Right ventricle myocardium inferior (tissue), 1 donor: ENCODE data around the gene PAX5. TPM values are rescaled to one million over a fixed set of nuclear protein-coding genes. Genes with fewer than 3 reads are reported as not detected.

Source experiments
- ATAC-seq: fragments of 200-7000 bp; cut with Tn5 transposase; one replicate; pipeline ENCODE4 v1.9.1; 2020; ENCODE audit warnings: mild to moderate bottlenecking, moderate library complexity
- DNase-seq: peaks from one replicate; pipeline ENCODE4 v3.0.0; 2021; ENCODE audit errors: missing footprints
- intact Hi-C: fragments of 100-400 bp; cut with DNase I; formaldehyde crosslinking; loops from one replicate; pipeline ENCODE4 v1.11.0; 2022
- total RNA-seq: library from RNA; stranded (reverse); fragmentation: NEBNext Ultra II Directional; extraction: Animal tissue kit (Norgen Biotek cat#: 25700); gene quantifications from one replicate; pipeline ENCODE4 v1.2.1, GENCODE V29; 2021
- donor health status: DM: no; HTN: yes; CAD: no; lungs with severe emphysema.

PAX5 gene
- total RNA-seq, 1 donor from 2014 or later = not detected

DNA sequence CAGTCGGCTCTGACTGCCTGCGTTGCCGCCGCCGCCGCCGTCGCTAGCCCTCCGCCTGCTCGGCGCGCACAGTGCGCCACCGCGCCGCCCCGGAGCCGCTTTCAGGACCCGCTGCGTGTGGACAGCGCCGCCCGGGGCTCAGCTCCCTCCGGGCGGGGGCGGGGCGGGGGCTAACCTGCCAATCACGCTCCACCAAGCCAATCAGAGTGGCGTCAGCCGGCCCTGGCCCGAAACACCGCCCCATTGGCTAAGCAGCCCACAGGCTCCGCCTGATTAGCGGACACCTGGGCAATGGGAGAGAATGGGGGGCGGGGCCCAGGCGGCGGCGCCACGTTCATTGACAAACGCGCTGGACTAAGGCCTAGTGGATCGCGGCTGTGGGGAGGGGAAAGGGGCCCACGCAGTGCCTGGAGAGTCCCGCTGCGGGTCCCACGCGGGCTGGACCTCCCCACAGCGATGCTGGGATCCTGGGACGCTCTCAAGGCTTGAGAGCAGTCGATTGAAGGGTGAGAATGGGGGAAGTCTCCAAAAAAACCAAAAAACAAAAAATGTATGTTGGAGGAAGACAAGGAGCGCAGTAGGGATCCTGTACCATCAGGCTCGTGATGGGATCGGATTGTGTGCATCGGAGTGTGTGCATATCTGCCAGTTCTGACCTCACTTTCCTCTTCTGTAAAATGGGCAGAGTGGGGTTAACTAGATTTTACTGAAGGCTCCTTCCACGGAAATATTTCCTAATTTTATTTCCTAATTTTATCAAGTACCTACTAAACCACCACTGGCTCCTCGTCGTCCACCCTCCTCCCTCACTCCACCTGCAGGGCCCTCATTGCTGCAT lies 6.3 kb downstream of the PAX5 start:
- intact Hi-C loops = no loop called here
- DNase-seq (peak; percentile 87), ATAC-seq (peak; percentile 95)

DNA sequence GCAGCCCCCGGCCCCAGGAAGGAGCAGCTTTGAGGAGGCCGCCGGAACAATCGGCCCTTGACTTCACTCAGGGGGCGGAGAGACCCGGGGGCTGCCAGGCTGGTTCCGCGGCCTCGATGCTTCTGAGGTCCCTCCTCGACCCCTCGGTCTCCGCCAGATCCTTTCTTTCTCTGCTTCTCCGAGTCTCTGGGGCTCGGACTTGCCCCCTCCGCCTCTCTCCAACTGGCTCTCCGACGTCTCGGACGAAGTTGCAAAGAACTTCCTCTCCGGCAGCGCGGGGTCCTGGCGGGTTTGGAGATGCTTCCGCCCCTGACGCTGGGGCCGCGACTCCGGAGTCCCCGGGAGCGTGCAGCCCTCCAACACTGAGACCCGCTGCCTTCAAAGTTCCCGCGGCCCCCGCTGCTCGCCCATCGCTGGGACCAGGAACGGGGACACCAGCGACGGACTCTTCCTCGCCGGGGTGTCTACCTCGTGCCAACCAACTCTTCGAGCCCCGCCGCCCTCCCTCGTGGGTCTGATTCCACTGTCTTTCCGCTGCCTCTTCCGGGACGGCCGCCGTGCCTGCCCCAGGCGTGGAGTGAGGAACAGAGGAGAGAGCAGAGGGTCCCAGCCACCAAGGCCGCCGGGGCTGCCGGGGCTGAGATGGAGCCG lies 7.0 kb downstream of the PAX5 start:
- DNase-seq (no peak), ATAC-seq (no peak)
- intact Hi-C loops = no loop called here

DNA sequence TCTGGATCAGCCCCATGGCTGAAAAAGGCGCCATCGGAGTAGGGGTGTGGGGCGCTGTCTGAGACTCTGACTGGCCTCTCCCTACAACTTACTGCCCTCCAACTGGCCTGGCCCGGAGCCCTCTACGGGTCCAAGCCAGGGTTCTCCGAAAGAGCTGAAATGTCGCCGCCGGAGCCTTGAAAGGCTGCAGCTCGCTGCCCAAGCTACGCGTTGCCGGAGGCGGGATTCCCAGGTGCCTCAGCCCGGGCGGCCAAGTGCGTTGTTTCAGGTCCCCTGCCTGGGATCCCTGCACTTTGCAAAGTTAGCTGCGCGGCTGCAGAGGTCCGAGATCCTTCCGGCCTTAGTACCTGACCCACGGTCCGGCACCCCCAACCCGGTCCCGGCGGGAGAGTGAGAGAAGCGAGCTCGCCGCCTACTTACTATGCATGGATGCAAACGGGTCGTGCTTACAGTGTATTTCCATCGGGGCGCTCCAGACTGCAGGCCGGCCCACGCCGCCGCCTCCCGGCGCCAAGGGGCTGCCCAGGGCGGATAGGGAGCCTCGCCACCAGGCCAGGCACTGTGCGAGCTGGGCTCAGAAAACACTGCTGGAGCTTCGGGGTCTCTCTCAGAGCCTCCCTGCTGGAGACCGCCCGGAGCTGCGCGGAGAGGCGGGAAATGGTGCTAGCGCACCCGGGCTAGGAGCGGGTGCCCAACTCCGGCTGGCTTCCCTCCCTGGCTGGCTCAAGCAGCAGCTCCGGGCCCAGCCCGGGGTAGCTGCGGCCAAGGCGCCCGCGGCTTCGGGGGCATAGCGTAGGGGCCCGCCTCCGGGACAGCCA lies 7.7 kb downstream of the PAX5 start:
- ATAC-seq (no peak), DNase-seq (no peak)
- intact Hi-C loops = no loop called here

DNA sequence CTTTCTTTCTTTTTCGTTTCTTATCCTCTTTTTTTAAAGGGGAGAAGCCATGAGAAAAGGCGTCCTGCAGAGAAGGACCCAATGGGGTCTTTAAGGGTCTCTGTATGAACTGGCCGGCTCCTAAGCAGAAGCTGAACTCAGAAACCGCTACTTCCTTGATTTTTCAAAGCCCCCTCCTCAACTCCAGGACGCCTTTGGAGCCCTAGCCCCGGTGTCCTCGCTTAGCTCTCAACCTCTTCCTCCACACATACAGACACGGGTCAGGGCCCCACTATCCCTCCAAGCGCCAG lies 8.3 kb downstream of the PAX5 start:
- ATAC-seq (no peak), DNase-seq (no peak)
- intact Hi-C loops = no loop called here

DNA sequence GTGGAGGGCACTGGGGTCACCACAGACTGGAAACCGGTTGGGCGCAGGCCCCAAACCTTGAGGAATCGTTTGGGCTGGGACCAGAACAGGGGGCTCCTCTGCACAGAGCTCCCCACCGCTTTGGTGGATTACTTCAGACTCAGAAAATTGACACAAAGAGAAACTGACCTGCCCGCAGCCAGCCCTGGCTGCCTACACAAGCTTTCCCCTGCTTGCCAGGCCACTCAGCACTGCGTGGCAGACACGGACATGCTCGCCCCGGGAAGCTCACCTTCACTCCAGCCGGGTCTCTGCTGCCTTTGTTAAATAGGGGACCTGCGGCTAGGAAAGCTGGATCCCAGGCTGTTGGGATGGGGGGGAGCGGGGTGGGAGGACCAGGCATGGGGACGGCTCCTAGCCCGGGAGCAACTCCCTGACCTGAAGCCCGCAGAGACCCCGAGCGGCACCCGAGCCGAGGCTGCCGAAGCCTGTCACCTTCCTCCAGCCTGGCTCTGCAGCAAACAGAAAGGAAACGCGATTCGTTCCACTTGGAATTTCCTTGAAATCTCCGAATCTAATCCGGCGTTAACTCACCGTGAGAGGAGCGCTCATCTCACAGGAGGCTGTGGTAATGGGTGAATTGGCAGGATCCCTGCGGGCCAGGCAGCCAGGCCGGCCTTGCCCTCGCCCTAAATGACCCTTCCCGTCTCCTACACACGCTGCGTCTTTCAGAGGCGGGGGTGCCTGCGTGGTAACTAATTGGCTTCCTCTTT lies 8.8 kb downstream of the PAX5 start:
- DNase-seq (no peak), ATAC-seq (no peak)
- intact Hi-C loops = no loop called here

DNA sequence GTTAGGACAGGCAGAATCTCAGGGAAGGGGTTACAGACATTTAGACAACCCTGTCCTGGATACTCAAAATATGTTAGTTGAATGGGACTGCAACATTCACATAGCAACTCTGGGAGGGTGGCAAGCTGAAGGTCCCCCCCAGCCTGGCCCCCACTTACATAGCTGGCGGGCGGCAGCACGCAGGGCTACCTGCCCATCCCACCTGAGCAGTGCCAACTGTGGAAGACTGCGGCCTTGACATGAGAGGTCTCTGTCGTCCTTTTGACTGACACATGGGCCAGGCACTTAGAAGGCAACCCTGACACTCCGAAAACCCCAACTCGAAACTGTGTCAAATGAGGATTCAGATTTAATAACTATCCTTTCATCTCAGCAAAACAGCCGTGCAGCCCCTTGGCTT lies 16.5 kb downstream of the PAX5 start:
- intact Hi-C loops = no loop called here
- ATAC-seq (no peak), DNase-seq (no peak)

DNA sequence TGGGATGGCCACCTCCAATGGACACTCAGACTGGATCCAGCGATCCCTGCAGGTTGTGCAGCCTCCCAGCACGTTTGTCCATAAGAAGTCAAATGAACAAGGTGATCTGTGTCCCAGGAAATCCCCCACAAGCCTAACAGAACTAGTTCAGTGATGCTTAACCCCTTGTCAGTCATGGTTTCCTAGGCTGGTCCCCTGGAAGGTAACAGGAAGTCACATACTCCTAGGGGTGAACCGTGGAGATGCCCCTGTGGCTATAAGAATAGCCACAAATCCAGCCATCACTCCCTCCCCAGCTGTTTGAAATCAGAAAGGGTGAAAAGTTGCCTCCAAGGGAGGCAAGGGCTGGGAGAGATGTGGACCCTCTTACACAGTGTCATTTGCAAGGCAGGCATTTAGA lies 22.5 kb downstream of the PAX5 start:
- ATAC-seq = no peak
- intact Hi-C loops = no loop called here
- DNase-seq = no peak

DNA sequence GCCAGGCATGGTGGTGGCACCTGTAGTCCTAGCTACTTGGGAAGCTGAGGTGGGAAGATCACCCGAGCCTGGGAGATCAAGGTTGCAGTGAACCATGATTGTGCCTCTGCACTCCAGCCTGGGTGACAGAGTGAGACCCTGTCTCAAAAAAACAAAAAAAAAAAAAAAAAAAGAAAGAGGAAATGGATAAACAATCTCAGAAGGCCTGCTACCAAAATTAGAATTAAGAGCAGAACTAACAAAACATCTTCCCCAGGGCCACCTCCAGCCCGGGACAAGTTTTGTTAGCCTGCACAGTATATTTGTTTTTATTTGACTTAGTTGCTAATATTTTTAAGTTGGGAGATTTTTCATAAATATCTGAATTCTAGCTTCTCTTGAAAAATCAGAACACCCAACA lies 23.1 kb downstream of the PAX5 start:
- ATAC-seq (no peak), DNase-seq (no peak)
- intact Hi-C loops = no loop called here

DNA sequence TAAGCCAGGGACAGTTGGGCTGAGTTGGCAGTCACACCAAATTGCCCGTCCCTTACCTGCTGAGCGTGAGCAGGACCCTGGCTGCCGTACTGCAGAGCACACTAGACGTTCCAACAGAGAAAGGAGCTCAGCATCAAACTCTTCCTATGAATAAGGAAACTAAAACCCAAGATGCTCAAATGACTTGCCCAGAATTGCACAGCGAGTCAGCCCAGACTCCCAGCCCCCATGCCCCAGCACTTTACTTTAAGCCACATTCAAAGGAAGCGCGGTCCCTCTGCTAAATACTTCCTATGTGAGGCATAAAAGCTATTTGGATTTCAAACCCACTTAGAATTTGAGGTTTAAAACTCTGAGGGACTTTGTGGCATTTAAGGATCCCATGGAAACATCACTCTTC lies 23.9 kb downstream of the PAX5 start:
- intact Hi-C loops = no loop called here
- no peak for ATAC-seq
- DNase-seq = no peak

DNA sequence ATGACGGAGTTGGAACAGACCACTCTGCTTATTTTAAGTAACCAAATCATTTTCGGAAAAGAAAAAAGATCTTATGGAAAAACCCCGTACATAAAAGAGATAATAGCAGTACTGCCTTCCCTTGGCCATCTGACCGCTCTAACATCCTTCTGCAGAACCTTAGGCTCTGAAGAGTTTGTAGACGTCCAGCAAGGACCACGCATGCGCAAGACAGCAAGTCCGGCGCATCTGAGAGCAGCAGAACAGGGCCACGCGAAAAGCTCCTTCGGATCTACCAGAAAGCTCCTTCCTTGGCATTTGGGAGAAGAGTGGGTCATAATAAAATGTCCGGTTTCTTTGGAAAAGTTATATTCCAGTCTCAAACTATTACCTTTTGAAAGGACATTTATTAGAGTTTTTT lies 26.8 kb downstream of the PAX5 start:
- DNase-seq (no peak), ATAC-seq (no peak)
- intact Hi-C loops = no loop called here

DNA sequence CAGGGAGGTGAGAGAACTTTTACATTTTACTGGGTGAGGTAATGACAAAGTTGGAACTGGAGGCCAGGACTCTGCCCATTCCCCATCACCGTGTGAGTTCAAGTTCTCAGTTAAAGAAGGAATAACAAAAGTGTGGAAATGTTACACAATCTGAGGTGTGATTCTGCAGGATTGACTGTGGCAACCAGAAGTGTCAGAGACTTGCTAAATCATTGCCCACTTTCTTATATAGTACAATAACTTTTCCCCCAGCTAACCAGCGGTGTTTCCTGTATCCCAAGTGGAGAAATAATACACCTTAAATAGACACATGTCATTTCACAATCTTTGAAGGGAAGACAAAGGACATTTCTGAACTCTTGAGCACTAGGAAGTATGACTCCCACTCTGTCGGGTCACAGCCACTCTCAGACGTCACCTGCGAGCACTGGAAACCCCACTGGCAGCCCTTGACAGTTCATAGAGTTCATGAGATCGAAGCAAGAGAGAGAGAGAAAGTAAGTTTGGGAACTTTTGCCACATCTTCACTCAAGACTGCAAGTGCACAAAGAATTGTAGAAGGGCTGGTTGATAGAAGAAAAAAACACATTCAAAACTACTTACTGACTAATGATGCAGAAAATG lies 28.4 kb downstream of the PAX5 start:
- ATAC-seq (no peak), DNase-seq (no peak)
- intact Hi-C loops = no loop called here

DNA sequence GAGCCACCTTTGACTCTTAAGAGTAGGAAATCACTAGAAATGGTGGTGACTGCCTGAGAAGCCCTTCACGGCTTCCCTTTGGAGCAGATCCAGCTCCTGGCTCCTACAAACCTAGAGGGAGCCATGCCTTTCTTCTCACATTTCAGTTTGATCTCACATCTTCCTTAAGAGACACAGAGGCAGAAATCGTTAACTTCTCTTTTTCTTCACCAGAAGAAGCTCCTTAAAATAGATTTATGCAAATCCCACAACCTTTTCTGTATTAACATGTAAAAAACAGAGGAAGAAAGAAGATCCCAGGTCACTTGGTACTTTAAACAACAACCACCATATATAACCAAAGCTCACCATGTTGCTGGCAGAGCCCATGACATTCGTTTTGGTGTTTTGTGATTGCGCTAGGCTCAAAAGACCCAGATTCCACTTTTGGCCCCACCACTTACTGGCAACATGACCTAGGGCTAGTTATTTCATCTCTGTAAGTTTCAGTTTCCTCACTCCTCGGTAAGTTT lies 29.6 kb downstream of the PAX5 start:
- intact Hi-C loops = no loop called here
- ATAC-seq (no peak), DNase-seq (no peak)

DNA sequence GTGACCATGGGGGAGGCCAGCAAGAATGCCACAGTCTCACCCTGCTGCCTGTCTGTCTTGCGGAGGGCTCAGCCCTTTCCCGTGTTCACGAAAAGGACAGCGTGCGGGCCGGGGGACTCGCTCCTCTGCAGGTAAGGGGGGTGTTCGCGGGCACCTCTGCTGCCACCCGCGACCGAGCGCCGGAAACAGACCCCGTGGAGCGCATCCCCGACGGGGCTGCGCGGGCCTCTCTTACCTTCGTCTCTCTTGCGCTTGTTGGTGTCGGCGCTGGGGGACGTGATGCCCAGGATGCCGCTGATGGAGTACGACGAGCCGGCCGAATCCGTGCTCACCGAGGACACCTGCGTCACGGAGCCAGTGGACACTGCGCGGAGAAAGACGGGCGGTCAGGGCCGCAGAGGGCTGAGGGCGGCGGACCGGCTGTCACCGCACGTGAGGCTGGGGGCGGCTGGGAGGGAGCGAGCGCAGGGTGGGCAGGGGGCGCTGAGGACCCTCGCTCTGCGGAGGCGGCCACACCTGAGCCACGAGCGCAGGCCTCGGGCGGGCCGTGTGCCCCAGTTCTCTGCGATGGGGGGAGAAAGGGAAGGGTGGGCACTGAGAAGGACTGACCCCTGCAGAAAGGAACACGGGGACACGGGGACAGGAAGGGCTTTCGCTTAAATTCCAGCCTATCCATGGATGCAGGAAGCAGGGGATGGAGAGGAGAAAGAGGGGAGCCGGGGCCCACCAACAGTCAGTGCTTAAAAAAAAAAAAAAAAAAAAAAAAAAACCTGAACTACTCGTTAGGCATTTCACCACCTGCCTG lies 31.5 kb downstream of the PAX5 start:
- intact Hi-C loops = no loop called here
- ATAC-seq = no peak
- no peak for DNase-seq

DNA sequence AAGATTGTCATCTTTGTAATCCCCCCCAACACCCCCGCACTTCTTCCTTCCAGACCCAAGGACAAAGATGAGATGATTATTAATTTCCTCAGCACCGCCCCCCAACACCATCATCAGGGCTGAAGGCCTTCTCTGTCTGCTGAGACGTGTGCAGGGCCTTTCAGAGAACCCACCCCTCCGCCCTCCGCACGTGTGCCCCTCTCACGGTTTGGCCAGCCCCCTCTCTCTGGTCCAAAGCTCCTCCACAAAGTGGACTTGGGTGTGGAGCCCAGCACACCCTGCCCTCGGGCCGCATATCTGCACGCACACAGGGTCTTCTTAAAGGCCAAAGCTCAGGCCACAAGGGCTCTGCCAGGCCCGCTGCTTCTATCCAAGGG lies 32.0 kb downstream of the PAX5 start:
- no peak for ATAC-seq
- no peak for DNase-seq
- intact Hi-C loops = no loop called here

DNA sequence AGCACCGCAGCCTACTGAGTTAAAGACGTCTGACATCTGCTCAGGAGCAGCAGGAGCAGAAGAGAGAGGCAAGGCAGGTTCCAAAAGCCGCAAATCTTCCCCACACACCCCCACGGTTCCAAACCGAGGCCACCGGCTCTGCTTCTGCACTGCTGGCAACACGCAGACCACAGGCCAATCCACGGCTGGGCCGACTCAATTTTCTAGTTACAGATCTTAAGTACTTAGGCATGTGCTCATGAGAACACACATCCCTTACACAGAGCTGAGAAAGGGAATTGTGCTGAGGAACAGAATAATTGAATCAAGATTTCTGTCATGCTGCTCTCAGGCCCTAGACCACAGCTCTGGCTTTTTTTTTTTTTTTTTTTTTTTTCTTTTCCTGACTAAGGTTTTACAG lies 32.6 kb downstream of the PAX5 start:
- DNase-seq = no peak
- intact Hi-C loops = no loop called here
- no peak for ATAC-seq

DNA sequence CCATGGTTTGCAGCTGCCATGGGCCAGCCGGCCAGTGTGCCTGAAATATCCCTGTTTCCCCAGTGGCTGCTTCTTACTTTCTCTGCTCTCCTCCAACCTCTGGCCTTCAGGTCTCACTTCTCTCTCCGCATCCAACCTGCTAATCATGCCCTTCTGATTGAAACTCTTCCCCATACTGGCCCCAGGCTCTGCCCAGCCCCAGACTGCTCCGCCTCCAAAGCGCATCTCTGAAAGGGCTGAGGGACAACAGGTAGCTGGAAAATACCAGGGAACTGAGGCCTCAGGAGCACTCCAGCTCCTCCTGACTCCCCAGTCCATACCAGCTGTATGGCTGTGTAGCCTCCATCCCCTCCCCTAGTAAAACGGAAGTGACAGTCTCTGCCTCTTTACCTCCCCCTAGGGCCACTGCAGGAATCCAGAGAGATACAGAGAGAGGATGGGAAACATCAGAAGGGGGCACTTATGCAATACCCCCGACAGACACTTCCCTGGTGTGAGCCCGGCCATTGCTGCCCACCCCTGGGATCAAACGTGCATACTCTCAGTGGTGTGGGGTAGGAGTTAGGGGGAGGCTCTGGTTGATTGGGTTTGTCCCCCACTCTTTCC lies 34.2 kb downstream of the PAX5 start:
- ATAC-seq = no peak
- intact Hi-C loops = no loop called here

DNA sequence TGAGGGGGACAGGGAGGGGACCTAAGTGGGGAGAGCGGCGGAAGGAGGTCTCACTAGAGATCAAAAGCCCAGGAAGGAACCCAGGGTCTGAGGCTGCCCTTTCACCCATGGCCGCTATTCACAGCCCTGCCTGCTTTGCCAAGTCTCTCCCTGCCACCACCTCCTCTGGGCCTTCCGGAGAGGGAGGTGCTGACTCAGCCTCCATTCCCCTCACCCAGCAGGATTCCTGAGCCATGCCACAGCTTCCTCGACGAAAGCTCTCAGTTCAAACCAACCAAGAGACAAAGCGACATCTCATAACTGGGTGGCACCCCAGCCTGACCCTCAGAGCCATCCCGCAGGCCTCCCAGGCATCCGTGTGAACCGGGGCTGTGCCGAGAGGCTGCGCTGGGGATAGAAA lies 36.7 kb downstream of the PAX5 start:
- ATAC-seq (no peak), DNase-seq (no peak)
- intact Hi-C loops = no loop called here

More for the DNA sequence above, 34.2 kb downstream of the PAX5 start:
- no peak for DNase-seq

DNA sequence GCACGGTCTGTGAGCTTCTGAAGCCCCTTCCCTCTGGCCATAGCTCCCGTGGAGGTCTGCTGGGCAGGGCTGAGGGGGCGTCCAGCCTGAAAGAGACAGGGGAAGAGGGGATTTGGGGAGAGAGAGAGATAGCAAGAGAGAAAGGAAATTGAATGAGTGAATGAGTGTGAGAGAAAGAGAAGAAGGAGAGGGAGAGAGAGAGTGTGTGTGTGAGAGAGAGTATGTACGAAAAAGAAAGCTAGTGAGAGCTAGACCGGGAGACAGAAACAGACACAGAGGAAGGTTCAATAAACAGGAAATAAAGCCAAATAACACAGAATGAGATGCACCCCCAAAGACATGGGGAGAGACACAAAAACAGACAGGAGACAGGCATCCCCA lies 37.4 kb downstream of the PAX5 start:
- ATAC-seq = no peak
- DNase-seq = no peak
- intact Hi-C loops = no loop called here
